NT2/D1 (cell line): ENCODE measurements around the gene PCSK4.

Experiments used
- SUZ12 ChIP-seq: IDR thresholded peaks from 2 replicates; pipeline ENCODE4 v1.6.1; 2011; ENCODE audit not compliant: insufficient read length, insufficient read depth; ENCODE audit errors: extremely low read depth
- YY1 ChIP-seq: IDR thresholded peaks from 2 replicates; pipeline ENCODE4 v1.6.1; 2011; ENCODE audit not compliant: insufficient read length, insufficient read depth
- ZNF274 ChIP-seq: IDR thresholded peaks from 2 replicates; pipeline ENCODE4 v1.6.1; 2011; ENCODE audit warnings: mild to moderate bottlenecking, low read depth, low read length

- TF ChIP-seq YY1 (no peak), ZNF274 (no peak), SUZ12 (no peak)
Observed at GRCh38 chr19:1514986-1515721, 25.0 kb upstream of the PCSK4 start.
